OCI-LY3 (cell line): ENCODE measurements around the gene RDH14.

ENCODE experiments used
- CTCF ChIP-seq: fragments of 200-600, 300-600 bp; sonication (generic); IDR thresholded peaks from 2 replicates; pipeline ENCODE4 v1.5.1; 2014; ENCODE audit warnings: antibody characterized with exemption, low read length, low read depth
- EZH2phosphoT487 ChIP-seq: fragments of 200-600 bp; shearing (Covaris generic); IDR thresholded peaks from 2 replicates; pipeline ENCODE4 v1.6.1; 2018; ENCODE audit warnings: antibody characterized with exemption, mixed run types, low read depth

- no peak for TF ChIP-seq CTCF
- TF ChIP-seq EZH2phosphoT487 = no peak
Observed at GRCh38 chr2:18531194-18531593, 29.3 kb downstream of the RDH14 start.
